Colonic mucosa (tissue), 4 donors: ENCODE data around the gene RABGAP1. TPM values are rescaled to one million over a fixed set of nuclear protein-coding genes. Genes with fewer than 3 reads are reported as not detected.

Experiments used
- DNase-seq: peaks from one replicate; pipeline ENCODE4 v3.0.0-alpha.2; 2020
- H3K27ac ChIP-seq: fragments of 200-600 bp; one replicate; pipeline ENCODE4 v1.8.0; 2021
- H3K27me3 ChIP-seq: fragments of 200-600 bp; one replicate; pipeline ENCODE4 v1.8.0; 2021
- H3K36me3 ChIP-seq: fragments of 200-600 bp; one replicate; pipeline ENCODE4 v1.8.0; 2021
- H3K4me1 ChIP-seq: fragments of 200-600 bp; one replicate; pipeline ENCODE4 v1.8.0; 2021; ENCODE audit warnings: mild to moderate bottlenecking
- H3K4me3 ChIP-seq: fragments of 200-600 bp; one replicate; pipeline ENCODE4 v1.8.0; 2021
- H3K9ac ChIP-seq, 2 donors: one replicate each; pipeline ENCODE4 v1.7.0; 2013; ENCODE audit warnings: control low read depth in 2 of 2, low read depth in 2 of 2, low read length in 2 of 2
- H3K9me3 ChIP-seq: fragments of 200-600 bp; one replicate; pipeline ENCODE4 v1.8.0; 2021
- intact Hi-C: fragments of 100-400 bp; cut with DNase I; formaldehyde crosslinking; loops from one replicate; pipeline ENCODE4 v1.14.1; 2022
- total RNA-seq, 2 donors: library from RNA; stranded (reverse); fragmentation: NEBNext Ultra II Directional in 1 of 2; extraction: Animal tissue kit (Norgen Biotek cat#: 25700) in 1 of 2; gene quantifications; one replicate each; pipeline ENCODE4 v1.2.1, GENCODE V29; 2021
- TF ChIP-seq, protein P1 (sequence below): fragments of 200-600 bp; IDR thresholded peaks from one replicate; pipeline ENCODE4 v1.8.0; 2022; ENCODE audit warnings: antibody characterized with exemption, mild to moderate bottlenecking
- donor health status: healthy.
- donor health status: DM: no; HTN: no; CAD: no.
- donor health status: DM: no; HTN: no; CAD: no.

Gene RABGAP1
- total RNA-seq, 2 donors from 2014 or later, result 40.9 to 49.4 TPM

- no peak overlapping the region for H3K27ac ChIP-seq
- TF ChIP-seq, protein P1, sequence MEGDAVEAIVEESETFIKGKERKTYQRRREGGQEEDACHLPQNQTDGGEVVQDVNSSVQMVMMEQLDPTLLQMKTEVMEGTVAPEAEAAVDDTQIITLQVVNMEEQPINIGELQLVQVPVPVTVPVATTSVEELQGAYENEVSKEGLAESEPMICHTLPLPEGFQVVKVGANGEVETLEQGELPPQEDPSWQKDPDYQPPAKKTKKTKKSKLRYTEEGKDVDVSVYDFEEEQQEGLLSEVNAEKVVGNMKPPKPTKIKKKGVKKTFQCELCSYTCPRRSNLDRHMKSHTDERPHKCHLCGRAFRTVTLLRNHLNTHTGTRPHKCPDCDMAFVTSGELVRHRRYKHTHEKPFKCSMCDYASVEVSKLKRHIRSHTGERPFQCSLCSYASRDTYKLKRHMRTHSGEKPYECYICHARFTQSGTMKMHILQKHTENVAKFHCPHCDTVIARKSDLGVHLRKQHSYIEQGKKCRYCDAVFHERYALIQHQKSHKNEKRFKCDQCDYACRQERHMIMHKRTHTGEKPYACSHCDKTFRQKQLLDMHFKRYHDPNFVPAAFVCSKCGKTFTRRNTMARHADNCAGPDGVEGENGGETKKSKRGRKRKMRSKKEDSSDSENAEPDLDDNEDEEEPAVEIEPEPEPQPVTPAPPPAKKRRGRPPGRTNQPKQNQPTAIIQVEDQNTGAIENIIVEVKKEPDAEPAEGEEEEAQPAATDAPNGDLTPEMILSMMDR, result no peak
- H3K27me3 ChIP-seq, result no peaks in the 10 kb centered on the region
- H3K9ac ChIP-seq, result no peak overlapping the region
- intact Hi-C loops, result no loop called here
- no peak for DNase-seq
- H3K36me3 ChIP-seq, result no peaks in the 10 kb centered on the region
- no peaks in the 10 kb centered on the region for H3K9me3 ChIP-seq
- H3K4me1 ChIP-seq, result no peaks in the 10 kb centered on the region
- H3K4me3 ChIP-seq, result no peak overlapping the region
These were observed 66.4 kb downstream of the RABGAP1 start for GRCh38 chr9:123007269-123007668.

- TF ChIP-seq, protein P1, result no peak
- H3K9me3 ChIP-seq, result no peaks in the 10 kb centered on the region
- intact Hi-C loops, result no loop called here
- H3K4me1 ChIP-seq, result no peaks in the 10 kb centered on the region
- H3K27ac ChIP-seq, result no peak overlapping the region
- H3K27me3 ChIP-seq, result no peaks in the 10 kb centered on the region
- H3K36me3 ChIP-seq, result no peaks in the 10 kb centered on the region
- H3K4me3 ChIP-seq, result no peak overlapping the region
- no peak overlapping the region for H3K9ac ChIP-seq
- no peak for DNase-seq
These were observed 68.1 kb downstream of the RABGAP1 start for GRCh38 chr9:123008909-123009308.

GRCh38 chr9:123011380-123011779, 70.6 kb downstream of the RABGAP1 start:
- Histone ChIP-seq H3K4me1 (no peaks in the 10 kb centered on the region), H3K27me3 (no peaks in the 10 kb centered on the region), H3K27ac (no peak overlapping the region), H3K4me3 (no peak overlapping the region), H3K36me3 (no peaks in the 10 kb centered on the region), H3K9ac (no peak overlapping the region), H3K9me3 (no peaks in the 10 kb centered on the region)
- intact Hi-C loops, result no loop called here
- DNase-seq, result no peak
- TF ChIP-seq, protein P1, result no peak

- Histone ChIP-seq H3K9ac (no peak overlapping the region), H3K9me3 (no peaks in the 10 kb centered on the region), H3K27me3 (no peaks in the 10 kb centered on the region), H3K4me3 (no peak overlapping the region), H3K4me1 (no peaks in the 10 kb centered on the region), H3K27ac (no peak overlapping the region), H3K36me3 (no peaks in the 10 kb centered on the region)
- TF ChIP-seq, protein P1, result no peak
- intact Hi-C loops, result no loop called here
- no peak for DNase-seq
These were observed 71.2 kb downstream of the RABGAP1 start for GRCh38 chr9:123011878-123012528.

DNA sequence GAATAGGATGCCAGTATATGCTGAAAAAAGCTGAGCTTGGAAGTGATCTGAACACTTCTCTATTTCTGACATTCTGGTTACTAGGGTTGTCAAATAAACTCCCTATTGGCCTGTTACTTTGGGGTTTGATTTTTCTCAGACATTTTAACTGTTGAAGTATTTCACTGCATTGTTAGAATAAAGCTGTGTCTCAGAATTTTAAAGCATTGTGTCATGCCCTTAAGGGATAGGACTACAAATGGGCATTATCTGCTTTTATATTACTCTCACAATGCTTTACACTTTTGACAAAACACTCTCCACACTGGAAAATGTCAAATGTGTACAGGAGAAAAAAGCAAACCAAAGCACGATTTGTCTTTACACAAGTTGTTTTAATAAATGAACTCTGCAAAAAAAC, 75.8 kb downstream of the RABGAP1 start:
- Histone ChIP-seq H3K27ac (no peak overlapping the region), H3K9ac (no peak overlapping the region), H3K4me1 (no peaks in the 10 kb centered on the region), H3K9me3 (no peaks in the 10 kb centered on the region), H3K36me3 (no peaks in the 10 kb centered on the region), H3K4me3 (no peak overlapping the region), H3K27me3 (no peaks in the 10 kb centered on the region)
- TF ChIP-seq, protein P1, result no peak
- intact Hi-C loops, result no loop called here
- DNase-seq, result no peak
